Activated CD8-positive, alpha-beta memory T cell treated with anti-CD3 and anti-CD28 coated beads, Interleukin-2, amount 10 ng/mL, durations not matched to agents 7 days and 5 days (primary cell): ENCODE results near the gene RGN. TPM values are rescaled to one million over a fixed set of nuclear protein-coding genes. Genes with fewer than 3 reads are reported as not detected.
A peak's percentile ranks its signal among the peaks of the same experiment; 100 is the strongest.

Experiments used
- ATAC-seq: fragments of 150-1000 bp; cut with Tn5 transposase; one replicate; pipeline ENCODE4 v1.10.0; 2021; ENCODE audit warnings: moderate library complexity
- CTCF ChIA-PET: fragments of 350-600 bp; sonication (Branson Sonifier 250); formaldehyde crosslinking; loops from one replicate; lab custom pipeline; 2021; ENCODE audit warnings: antibody characterized with exemption; lab: Charles Lee
- DNase-seq: peaks from one replicate; pipeline ENCODE4 v3.0.0-alpha.2; 2020
- H3K27ac Mint-ChIP-seq: one replicate; pipeline ENCODE4 v1.8.0; 2021; ENCODE audit warnings: mild to moderate bottlenecking, mixed read lengths
- H3K27me3 Mint-ChIP-seq: one replicate; pipeline ENCODE4 v1.8.0; 2021; ENCODE audit warnings: mixed read lengths
- H3K36me3 Mint-ChIP-seq: one replicate; pipeline ENCODE4 v1.8.0; 2021; ENCODE audit warnings: mild to moderate bottlenecking, mixed read lengths
- H3K4me1 Mint-ChIP-seq: one replicate; pipeline ENCODE4 v1.8.0; 2021; ENCODE audit warnings: mixed read lengths
- H3K4me3 Mint-ChIP-seq: one replicate; pipeline ENCODE4 v1.8.0; 2021; ENCODE audit warnings: mild to moderate bottlenecking, moderate library complexity, mixed read lengths
- H3K9me3 Mint-ChIP-seq: one replicate; pipeline ENCODE4 v1.8.0; 2022; ENCODE audit warnings: low read depth, mixed read lengths
- total RNA-seq, 2 experiments: library from RNA; stranded (reverse); gene quantifications; one replicate each; pipeline ENCODE4 v1.2.3, GENCODE V29; 2021

The RGN gene
- total RNA-seq, result not detected

DNA sequence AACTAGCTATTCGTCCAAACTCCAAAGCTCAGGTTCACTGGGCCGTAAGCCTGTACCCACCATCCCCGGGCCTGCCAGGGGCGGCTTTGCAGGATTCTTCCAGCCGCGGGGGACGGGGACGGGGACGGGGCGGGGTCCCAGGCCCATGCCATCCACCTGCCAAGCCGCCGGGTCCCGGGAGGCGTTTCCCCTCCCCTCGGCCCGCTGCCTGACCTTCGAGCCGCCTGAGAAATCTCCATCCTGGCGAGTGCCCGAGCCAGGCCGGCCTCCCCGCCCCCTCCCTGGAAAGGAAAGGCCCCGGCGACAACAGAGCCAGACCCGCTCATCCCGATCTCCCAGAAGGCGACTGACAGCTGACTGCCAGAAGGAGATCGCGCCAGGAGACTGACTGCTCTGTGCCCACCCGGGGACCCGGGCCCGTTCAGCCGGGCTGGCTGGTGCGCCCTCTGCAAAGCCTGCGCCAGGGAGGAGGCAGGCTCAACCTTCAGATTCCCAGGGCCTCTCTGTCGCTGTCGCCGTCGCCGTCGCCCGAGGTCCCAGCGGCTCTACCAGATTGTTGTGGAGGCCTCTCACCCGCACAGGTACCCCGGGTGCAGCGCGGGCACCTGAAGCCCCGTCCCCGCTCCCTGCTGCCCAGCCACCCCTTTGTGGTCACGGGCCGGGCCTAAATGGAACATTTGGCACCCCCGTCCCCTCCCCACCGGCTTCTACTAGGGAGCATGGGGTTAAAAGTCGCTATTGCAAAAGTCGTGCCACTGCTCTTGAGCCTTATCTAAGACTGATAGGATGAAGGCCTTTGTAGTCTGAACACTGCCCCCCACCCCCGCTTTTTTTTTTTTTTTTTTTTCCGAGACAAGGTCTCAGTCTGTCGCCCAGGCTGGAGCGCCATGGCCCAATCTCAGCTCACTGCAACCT is at the start of gene RGN:
TSS of gene RGN (plus strand) at position 315 of the 915 bp plus-strand sequence. CDS start 2,702 bp downstream, outside the sequence.
- ATAC-seq, result no peak
- no peaks in the 10 kb centered on the region for H3K9me3 Mint-ChIP-seq
- no peak within 1 kb of the TSS for H3K27ac Mint-ChIP-seq
- no peak for DNase-seq
- no peaks in the 10 kb centered on the region for H3K4me1 Mint-ChIP-seq
- H3K4me3 Mint-ChIP-seq, result no peak within 1 kb of the TSS
- no peaks in the 10 kb centered on the region for H3K27me3 Mint-ChIP-seq
- H3K36me3 Mint-ChIP-seq, result no peaks in the 10 kb centered on the region
- CTCF ChIA-PET, result no interaction called here

DNA sequence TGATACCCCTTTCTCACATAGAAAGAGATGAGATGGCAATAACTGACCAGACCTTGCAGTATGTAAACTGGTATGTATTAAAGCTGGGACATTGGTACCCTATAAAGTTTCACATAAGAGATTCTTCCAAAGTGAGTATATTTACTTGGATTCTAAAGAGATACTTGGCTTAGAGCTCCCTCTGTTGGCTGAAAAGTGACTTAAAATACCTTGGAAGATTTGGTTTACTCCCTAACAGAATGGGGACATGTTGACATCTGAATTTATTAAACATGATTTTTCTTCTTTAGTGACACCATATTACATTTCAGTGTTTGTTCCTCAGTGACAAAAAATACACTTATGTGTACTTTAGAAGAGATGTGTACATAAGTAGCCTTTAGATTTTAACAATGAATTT is 47.9 kb upstream of the RGN start:
- Mint-ChIP-seq H3K4me3 (no peak overlapping the region), H3K9me3 (no peaks in the 10 kb centered on the region), H3K27me3 (no peaks in the 10 kb centered on the region), H3K36me3 (no peaks in the 10 kb centered on the region), H3K4me1 (no peaks in the 10 kb centered on the region), H3K27ac (no peak overlapping the region)
- CTCF ChIA-PET, result interaction anchor here (0.9 to 1.9 kb wide), 6 partner anchors 15 to 245 kb away, joined by 3 to 7 read pairs (median 3); partner anchors contain the start of gene RP2
- no peak for ATAC-seq
- DNase-seq, result no peak

DNA sequence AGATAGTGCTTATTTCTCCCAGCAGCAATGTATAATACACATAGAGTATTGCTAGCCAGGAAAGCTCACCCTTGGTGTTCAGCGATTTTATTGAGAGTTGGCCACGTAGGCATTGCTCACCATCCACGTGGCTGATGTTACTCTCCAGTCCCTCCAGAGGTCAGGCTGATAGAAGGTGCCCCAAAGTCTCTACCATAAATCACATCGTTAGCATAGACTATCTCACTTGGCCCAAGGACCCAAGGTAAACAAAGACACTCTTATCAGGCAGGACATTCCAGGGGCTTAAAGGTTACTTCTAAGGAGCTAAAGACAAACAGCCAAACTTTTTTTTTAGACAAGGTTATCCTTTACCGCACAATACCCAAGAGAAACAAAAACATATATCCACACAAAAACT is 30.3 kb upstream of the RGN start:
- Mint-ChIP-seq H3K4me1 (no peaks in the 10 kb centered on the region), H3K4me3 (no peak overlapping the region), H3K27ac (no peak overlapping the region), H3K27me3 (peaks cover 6% of the 10 kb centered on the region), H3K9me3 (peaks cover 4% of the 10 kb centered on the region), H3K36me3 (peaks cover 5% of the 10 kb centered on the region)
- DNase-seq (no peak), ATAC-seq (no peak)
- CTCF ChIA-PET, result no interaction called here

DNA sequence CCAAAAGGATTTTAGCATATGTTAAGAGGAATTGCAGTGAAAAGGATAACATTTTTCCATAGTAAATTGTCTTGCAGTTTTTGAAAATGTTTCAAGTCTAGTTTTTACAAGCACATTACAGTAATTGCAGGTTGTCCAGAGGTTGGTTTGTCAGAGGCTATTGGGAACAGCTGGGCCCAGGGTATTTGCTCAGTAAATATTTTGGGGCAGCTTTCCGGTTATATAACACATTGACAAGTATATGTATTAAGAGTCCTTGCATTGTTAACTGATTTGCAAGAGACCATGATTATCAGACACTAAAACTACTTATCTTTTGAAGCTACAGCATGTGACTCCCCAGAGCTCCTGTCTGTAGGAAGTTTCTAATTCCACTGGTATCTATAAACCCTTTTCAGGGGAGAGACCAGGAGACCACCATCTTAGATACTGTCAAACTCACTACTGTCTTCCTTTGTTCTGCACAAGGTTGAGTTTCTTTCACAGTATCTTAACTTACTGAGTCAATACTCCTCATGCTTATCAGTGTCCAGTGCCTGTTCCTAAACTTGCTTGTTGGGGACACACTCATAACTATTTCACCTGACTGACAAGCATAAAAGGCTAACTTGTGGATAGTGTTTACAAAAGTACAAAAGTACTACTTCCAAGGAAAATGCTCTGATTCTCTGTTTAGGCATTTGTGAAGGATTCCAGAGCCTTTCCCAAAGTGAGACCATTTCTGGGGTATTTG is 18.9 kb upstream of the RGN start:
- H3K36me3 Mint-ChIP-seq, result no peaks in the 10 kb centered on the region
- peaks cover 6% of the 10 kb centered on the region for H3K27me3 Mint-ChIP-seq
- no peak overlapping the region for H3K4me3 Mint-ChIP-seq
- DNase-seq (no peak), ATAC-seq (no peak)
- no peak overlapping the region for H3K27ac Mint-ChIP-seq
- CTCF ChIA-PET, result no interaction called here
- no peaks in the 10 kb centered on the region for H3K9me3 Mint-ChIP-seq
- no peaks in the 10 kb centered on the region for H3K4me1 Mint-ChIP-seq

DNA sequence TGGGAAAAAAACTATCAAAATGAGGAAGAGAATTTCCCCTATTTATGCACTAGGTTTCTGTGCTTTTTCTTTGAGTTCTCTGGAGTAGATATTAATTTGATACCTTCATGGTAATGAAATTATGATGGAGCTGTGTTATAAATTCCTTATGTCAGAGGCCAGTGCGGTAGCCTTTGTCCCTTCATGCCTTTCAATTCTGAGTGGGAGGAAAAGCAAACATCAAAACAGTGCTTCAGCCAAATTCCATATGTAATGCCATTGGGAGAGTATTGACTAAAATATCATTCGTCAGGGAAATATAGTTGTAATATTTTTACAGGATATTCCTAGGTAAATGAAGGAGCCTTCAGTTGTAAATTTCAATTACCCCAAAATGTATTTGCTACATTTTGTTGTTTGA is 17.5 kb upstream of the RGN start:
- H3K27ac Mint-ChIP-seq, result no peak overlapping the region
- no peak overlapping the region for H3K4me3 Mint-ChIP-seq
- DNase-seq, result no peak
- peaks cover 6% of the 10 kb centered on the region for H3K27me3 Mint-ChIP-seq
- H3K4me1 Mint-ChIP-seq, result no peaks in the 10 kb centered on the region
- H3K9me3 Mint-ChIP-seq, result no peaks in the 10 kb centered on the region
- ATAC-seq, result no peak
- H3K36me3 Mint-ChIP-seq, result no peaks in the 10 kb centered on the region
- CTCF ChIA-PET, result no interaction called here

DNA sequence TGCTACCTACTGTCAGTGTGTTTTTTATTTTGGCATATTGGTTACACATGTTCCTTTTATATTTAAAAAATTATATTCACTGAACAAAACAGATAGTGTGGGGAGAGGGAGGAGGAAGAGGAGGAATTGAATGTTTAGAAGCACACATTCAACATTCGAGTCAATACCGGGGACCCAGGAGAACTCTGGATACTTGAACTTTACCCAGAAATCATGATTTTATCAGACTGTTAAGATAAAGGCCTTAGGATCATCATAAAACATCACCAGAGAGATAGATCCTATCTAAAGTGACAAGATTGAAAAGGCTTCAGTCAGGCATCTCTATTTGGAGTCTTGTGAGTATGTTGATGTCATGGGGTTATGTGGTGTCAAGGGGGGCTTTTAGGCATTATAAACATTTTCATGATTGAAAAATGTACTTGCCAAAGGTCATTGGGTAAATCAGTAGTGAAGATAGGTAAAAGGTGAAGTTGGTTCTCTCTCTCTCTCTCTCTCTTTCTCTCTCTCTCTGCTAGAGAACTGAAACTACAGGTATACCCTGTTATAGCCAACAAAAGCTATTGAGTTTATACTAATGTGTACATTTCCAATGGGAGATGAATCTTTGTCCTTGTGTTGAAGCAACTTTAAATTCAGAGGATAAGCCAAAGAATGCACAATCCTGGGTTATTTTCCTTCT is 16.9 kb upstream of the RGN start:
- Mint-ChIP-seq H3K9me3 (no peaks in the 10 kb centered on the region), H3K36me3 (no peaks in the 10 kb centered on the region), H3K27me3 (peaks cover 6% of the 10 kb centered on the region), H3K4me1 (no peaks in the 10 kb centered on the region), H3K27ac (no peak overlapping the region), H3K4me3 (no peak overlapping the region)
- CTCF ChIA-PET, result interaction anchor here (0.8 kb wide), 1 partner anchor 32 kb away, joined by 3 read pairs; no protein-coding TSS in a partner anchor
- no peak for DNase-seq
- ATAC-seq, result no peak

DNA sequence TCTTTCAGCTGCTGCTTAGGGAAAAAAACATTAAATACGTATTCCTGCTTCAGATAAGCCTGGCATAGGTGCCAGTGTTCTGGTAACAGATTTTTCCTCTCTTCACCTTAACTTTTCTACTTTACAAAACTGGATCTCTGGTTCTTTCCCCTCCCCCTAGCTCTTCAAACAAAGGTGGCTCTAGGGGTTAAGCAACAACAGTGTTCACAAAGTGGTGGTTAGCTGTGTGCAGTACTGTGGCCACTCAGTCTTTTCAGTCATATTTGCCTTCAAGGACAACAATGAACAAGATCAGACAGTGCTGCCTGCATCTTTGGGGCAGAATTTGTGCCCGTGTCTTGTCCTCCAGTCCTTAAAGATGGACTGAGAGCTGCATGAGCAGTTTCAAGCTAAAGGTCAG is 15.1 kb upstream of the RGN start:
- CTCF ChIA-PET, result no interaction called here
- no peaks in the 10 kb centered on the region for H3K4me1 Mint-ChIP-seq

DNA sequence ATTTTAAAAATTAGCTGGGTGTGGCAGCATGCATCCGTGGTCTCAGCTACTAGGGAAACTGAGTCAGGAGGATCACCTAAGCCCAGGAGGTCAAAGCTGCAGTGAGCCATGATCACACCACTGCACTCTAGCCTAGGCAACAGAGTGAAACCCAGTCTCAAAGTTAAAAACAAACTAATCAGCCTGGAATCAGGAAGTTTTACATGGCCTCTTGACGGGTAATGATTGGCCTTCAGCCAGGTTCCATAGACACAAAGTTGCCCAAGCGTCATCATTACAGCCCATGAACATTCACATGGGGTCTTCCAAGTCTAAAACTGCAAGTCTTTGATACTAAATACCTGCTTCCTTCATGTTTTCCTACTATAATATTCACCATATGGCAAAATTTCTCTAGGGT is 10.0 kb upstream of the RGN start:
- no peak for DNase-seq
- H3K27ac Mint-ChIP-seq, result no peak overlapping the region
- H3K9me3 Mint-ChIP-seq, result no peaks in the 10 kb centered on the region
- no peak overlapping the region for H3K4me3 Mint-ChIP-seq
- no peak for ATAC-seq
- H3K36me3 Mint-ChIP-seq, result no peaks in the 10 kb centered on the region
- no peaks in the 10 kb centered on the region for H3K4me1 Mint-ChIP-seq
- H3K27me3 Mint-ChIP-seq, result no peaks in the 10 kb centered on the region
- CTCF ChIA-PET, result no interaction called here

More for the DNA sequence above, 15.1 kb upstream of the RGN start:
- Mint-ChIP-seq H3K9me3 (no peaks in the 10 kb centered on the region), H3K36me3 (no peaks in the 10 kb centered on the region), H3K27me3 (peaks cover 6% of the 10 kb centered on the region), H3K4me3 (no peak overlapping the region), H3K27ac (no peak overlapping the region)
- DNase-seq, result no peak
- no peak for ATAC-seq

DNA sequence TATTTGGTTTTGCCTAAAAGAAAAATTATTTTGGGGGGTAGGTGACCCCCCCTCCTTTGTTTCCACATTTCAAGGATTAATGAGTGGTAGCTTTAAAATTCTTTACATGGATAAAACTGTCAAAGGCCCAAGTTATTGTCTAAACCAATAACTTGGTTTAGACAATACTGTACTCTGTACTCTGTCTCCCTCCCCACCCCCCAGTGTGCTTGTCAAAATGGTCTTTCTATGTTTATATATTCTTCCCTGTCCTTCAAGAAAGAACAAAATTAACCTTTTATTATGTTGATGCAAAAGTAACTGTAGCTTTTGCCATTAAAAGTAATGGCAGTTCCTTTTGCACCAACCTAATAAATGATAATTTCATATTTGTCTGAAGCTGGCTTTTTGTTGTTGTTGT is 9.5 kb upstream of the RGN start:
- Mint-ChIP-seq H3K27ac (no peak overlapping the region), H3K36me3 (no peaks in the 10 kb centered on the region), H3K27me3 (no peaks in the 10 kb centered on the region), H3K9me3 (no peaks in the 10 kb centered on the region), H3K4me3 (no peak overlapping the region), H3K4me1 (no peaks in the 10 kb centered on the region)
- CTCF ChIA-PET, result no interaction called here
- ATAC-seq (no peak), DNase-seq (no peak)

DNA sequence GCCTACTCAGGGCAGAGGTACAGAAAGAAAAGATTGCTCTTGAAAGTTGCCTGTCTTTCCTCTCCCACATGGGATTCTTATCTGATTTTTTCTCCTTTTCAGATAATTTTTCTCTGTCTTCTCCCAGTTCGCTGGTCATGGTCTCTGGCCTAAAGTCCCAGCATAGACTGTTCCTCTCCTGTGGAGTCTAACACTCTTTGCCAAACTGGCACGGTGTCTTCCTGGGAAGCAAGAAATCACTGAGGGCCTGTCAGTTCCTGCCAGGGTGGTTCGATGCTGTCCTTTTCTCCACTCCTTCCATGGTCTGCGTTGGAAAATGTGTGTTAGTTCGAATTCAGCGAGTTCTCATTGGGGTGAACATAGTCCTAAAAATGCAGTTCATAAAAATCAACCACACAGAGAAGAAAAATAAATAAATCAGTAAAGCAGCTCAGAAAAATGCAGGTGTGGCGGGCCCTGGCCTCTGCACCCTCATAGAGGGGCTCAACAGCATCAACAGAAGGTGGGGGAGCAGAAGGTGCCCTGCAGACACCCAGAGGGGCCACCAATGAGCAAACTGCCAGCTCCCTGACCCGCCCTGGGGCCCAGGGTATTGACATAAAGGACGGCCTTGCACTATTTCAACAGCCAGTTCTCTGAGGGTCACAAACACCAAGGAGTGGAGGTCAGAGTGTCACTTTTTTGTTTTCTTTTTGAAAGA is 2.1 kb downstream of the RGN start:
- CTCF ChIA-PET, result no interaction called here
- Mint-ChIP-seq H3K4me3 (no peak overlapping the region), H3K27ac (no peak overlapping the region), H3K36me3 (no peaks in the 10 kb centered on the region), H3K9me3 (no peaks in the 10 kb centered on the region), H3K4me1 (no peaks in the 10 kb centered on the region), H3K27me3 (no peaks in the 10 kb centered on the region)
- no peak for DNase-seq
- ATAC-seq, result no peak

DNA sequence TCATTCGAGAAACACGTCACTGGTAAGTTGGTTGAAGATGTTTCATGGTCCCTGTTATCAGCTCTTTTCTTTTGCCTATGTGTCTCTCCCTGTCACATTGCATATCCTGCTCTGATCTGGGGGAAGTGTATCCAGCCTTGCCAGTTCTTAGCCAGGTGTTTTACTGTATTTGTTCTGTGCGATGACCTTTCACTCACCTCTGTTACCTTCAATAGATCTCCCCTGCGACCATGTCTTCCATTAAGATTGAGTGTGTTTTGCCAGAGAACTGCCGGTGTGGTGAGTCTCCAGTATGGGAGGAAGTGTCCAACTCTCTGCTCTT is 2.6 kb downstream of the RGN start:
- Mint-ChIP-seq H3K27ac (no peak overlapping the region), H3K36me3 (no peaks in the 10 kb centered on the region), H3K4me1 (no peaks in the 10 kb centered on the region), H3K4me3 (no peak overlapping the region), H3K9me3 (no peaks in the 10 kb centered on the region), H3K27me3 (no peaks in the 10 kb centered on the region)
- DNase-seq, result no peak
- CTCF ChIA-PET, result no interaction called here
- ATAC-seq, result no peak

DNA sequence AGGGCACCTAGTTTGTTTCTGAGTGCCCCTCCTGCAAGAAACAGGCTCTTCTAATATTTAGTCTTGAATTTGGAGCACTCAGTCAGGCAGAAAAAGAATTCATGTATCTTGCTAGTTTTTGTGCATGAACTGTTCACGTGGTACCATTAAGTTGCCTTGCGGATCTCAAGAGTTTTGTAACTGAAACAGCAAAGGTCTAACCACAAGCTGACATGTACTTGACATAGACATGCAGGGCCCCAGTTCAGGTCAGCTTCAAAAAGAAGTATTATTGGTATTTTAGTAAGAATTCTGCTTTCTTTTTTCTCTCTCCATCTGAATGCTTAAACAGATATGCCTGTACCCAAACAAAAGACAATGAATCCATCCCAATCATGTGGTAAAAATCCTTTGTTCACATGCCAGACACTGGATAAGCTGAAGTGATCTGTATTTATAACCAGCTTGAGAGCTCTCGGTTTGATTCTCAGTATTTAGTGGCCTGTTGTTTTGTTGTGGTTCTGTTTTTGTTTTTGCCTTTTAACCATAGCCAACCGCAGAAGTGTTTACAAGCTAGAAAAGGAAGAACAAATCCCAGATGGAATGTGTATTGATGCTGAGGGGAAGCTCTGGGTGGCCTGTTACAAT is 13.0 kb downstream of the RGN start:
- no peaks in the 10 kb centered on the region for H3K36me3 Mint-ChIP-seq
- ATAC-seq, result peak; percentile 47
- H3K27me3 Mint-ChIP-seq, result no peaks in the 10 kb centered on the region
- H3K27ac Mint-ChIP-seq, result peak overlapping the region; percentile 42
- no peaks in the 10 kb centered on the region for H3K9me3 Mint-ChIP-seq
- peaks cover 13% of the 10 kb centered on the region for H3K4me1 Mint-ChIP-seq
- CTCF ChIA-PET, result interaction anchor here (1.1 kb wide), 1 partner anchor 178 kb away, joined by 4 read pairs; no protein-coding TSS in a partner anchor
- H3K4me3 Mint-ChIP-seq, result no peak overlapping the region
- DNase-seq, result peak; percentile 39
